ENCODE data around the gene C16orf95. TPM values are rescaled to one million over a fixed set of nuclear protein-coding genes. Genes with fewer than 3 reads are reported as not detected.

C16orf95 gene
- total and polyA plus RNA-seq, 2 of the 4 experiments (the other 2 are of a cell fraction): 2.0 to 4.7 TPM

- no TSS peak for BruUV-seq (replicated peaks)
- no peak for ATAC-seq (ENCODE audit: low read depth)
Observed at GRCh38 chr16:87342978-87343752, 26.0 kb upstream of the C16orf95 start.

More at GRCh38 chr16:87342978-87343752, 26.0 kb upstream of the C16orf95 start:
- WGBS, 2 experiments (ENCODE audit: extremely low coverage in 2 of 2, insufficient read length in 1 of 2): 68% methylated on average over 8 of the region's 26 CpGs; no CpG with 5 or more reads in 1 of the 2 experiments
- peaks cover 3 to 28% of the 10 kb centered on the region in 2 experiments; a peak in 3 of 4 replicates for H3K79me1 ChIP-seq (ENCODE audit: low read depth in 1 of 2, low read length in 2 of 2)
- no peak overlapping the region for H2BK120ac ChIP-seq (ENCODE audit: low read depth, low read length)
- H4K8ac ChIP-seq (ENCODE audit: low read depth in 2 of 2, low read length in 2 of 2): no peak overlapping the region
- no peak overlapping the region for H2BK20ac ChIP-seq (ENCODE audit: low read depth, low read length)
- dilution Hi-C loops (cut with HindIII; ENCODE audit: low sequenced_read_pairs, unreplicated experiment) (no loop called here), in situ Hi-C loops (cut with MboI; ENCODE audit: low sequenced_read_pairs) (no loop called here), intact Hi-C loops (cut with micrococcal nuclease) (no loop called here)
- no peak overlapping the region for H3K9ac ChIP-seq (ENCODE audit: low read depth, low read length)
- CTCF ChIA-PET: no interaction called here
- H3K4me3 ChIP-seq (ENCODE audit: insufficient read depth, low read depth, low read length): no peak overlapping the region
- H4K20me1 ChIP-seq (ENCODE audit: insufficient read depth, low read length): peaks cover 12% of the 10 kb centered on the region
- H2BK15ac ChIP-seq (ENCODE audit: low read depth, low read length): no peak overlapping the region
- POLR2A ChIA-PET (ENCODE audit: unreplicated experiment): no interaction called here
- H3K27me3 ChIP-seq (ENCODE audit: control insufficient read depth, insufficient read depth, low read length): no peaks in the 10 kb centered on the region
- H2AK9ac ChIP-seq (replicated peaks; ENCODE audit: low read depth, low read length, poor library complexity): peak overlapping the region; percentile 13
- H3K56ac ChIP-seq (ENCODE audit: extremely low read depth, insufficient read depth, low read length): no peak overlapping the region
- TF ChIP-seq RFX5 (IDR thresholded peaks at IDR 0.05; ENCODE audit: low read depth, low read length): no peak
- no peak for TF ChIP-seq MXI1 (IDR thresholded peaks at IDR 0.05; ENCODE audit: borderline replicate concordance, low read depth, low read length)
- TF ChIP-seq FOS (IDR thresholded peaks at IDR 0.05; ENCODE audit: low read depth, low read length): no peak
- TF ChIP-seq CTCF (conservative IDR thresholded peaks at IDR 0.05; ENCODE audit: low read depth, low read length): no peak
- TF ChIP-seq RAD21 (IDR thresholded peaks at IDR 0.05; ENCODE audit: low read length): no peak
- TF ChIP-seq MAFK (IDR thresholded peaks at IDR 0.05; ENCODE audit: low read depth, low read length): no peak
- TF ChIP-seq MAZ (IDR thresholded peaks at IDR 0.05; ENCODE audit: borderline replicate concordance, low read depth, low read length): no peak
- no peak for TF ChIP-seq NFE2L2 (IDR thresholded peaks at IDR 0.05; ENCODE audit: low read depth, low read length)
- no peak for TF ChIP-seq RCOR1 (IDR thresholded peaks at IDR 0.05; ENCODE audit: insufficient replicate concordance, low read length)
- no peak for TF ChIP-seq BHLHE40 (IDR thresholded peaks at IDR 0.05; ENCODE audit: low read depth, low read length)
- TF ChIP-seq ELK1 (IDR thresholded peaks at IDR 0.05; ENCODE audit: borderline replicate concordance, low read depth, low read length): no peak
- TF ChIP-seq POLR2A (IDR thresholded peaks at IDR 0.05; ENCODE audit: low read depth, low read length): no peak
- TF ChIP-seq CEBPB (IDR thresholded peaks at IDR 0.05; ENCODE audit: low read depth, low read length): no peak
- no peak for TF ChIP-seq SMC3 (IDR thresholded peaks at IDR 0.05; ENCODE audit: low read depth, low read length)
- TF ChIP-seq CHD1 (IDR thresholded peaks at IDR 0.05; ENCODE audit: low read depth, low read length): no peak
- H3K14ac ChIP-seq (replicated peaks; ENCODE audit: low read depth, low read length): no peak overlapping the region
- no peak overlapping the region for H4K5ac ChIP-seq (ENCODE audit: low read depth, low read length)
- H3K4me2 ChIP-seq (ENCODE audit: low read depth, low read length): no peak overlapping the region
- peak overlapping the region; percentile 23 for H2AFZ ChIP-seq (replicated peaks; ENCODE audit: low read length, poor library complexity)
- no peaks in the 10 kb centered on the region for H3K9me3 ChIP-seq (ENCODE audit: control insufficient read depth, insufficient read depth, low read length)
- H2AK5ac ChIP-seq (ENCODE audit: low read depth, low read length): no peak overlapping the region
- peaks cover 39% of the 10 kb centered on the region for H3K36me3 ChIP-seq (ENCODE audit: control insufficient read depth, insufficient read depth, low read length)
- H3K4ac ChIP-seq (ENCODE audit: low read depth, low read length): no peak overlapping the region
- no peak for DNase-seq
- H3K9me1 ChIP-seq (ENCODE audit: insufficient read depth, low read length): 0 out of 2 replicates have a peak, but pooled peaks cover 7% of the 10 kb centered on the region
- no peak overlapping the region for H4K91ac ChIP-seq (ENCODE audit: insufficient read depth, low read depth, low read length)
- H3K18ac ChIP-seq (ENCODE audit: low read depth, low read length): no peak overlapping the region
- H3K4me1 ChIP-seq (ENCODE audit: control insufficient read depth, insufficient read depth, low read length): no peaks in the 10 kb centered on the region
- H3K27ac ChIP-seq (ENCODE audit: insufficient read depth, low read length): no peak overlapping the region
- H3K23ac ChIP-seq (ENCODE audit: low read depth, low read length): no peak overlapping the region
- no peak overlapping the region for H2BK5ac ChIP-seq (ENCODE audit: low read depth, low read length, poor library complexity, severe bottlenecking)

Data from IMR-90 (cell line).